ENCODE results near the gene AVPR2.

The AVPR2 gene

DNA sequence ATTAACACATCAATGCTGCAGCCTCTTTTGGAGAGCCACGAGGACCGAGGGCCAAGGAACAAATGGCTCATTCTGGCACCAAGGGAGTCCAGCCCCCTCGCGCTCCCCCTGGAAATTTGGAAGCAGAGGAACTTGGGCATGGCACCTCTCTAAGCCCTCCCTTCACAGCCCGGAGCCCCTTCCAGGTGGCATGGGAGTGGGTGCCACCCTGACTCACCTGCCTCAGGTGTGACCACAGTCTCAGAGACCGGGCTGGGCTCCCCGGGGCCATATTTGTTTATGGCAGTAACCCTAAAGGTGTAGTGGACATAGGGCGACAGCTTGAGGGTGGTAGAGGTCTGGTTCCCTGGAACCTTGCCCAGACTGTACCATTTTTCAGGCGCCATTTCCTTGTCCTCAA, 37.3 kb upstream of the AVPR2 start:
- no peak for TF ChIP-seq POLR2A (IDR thresholded peaks at IDR 0.05; ENCODE audit: low read depth, low read length)
- FAIRE-seq (no peak), DNase-seq (ENCODE audit: insufficient read length, low spot score) (no peak)

DNA sequence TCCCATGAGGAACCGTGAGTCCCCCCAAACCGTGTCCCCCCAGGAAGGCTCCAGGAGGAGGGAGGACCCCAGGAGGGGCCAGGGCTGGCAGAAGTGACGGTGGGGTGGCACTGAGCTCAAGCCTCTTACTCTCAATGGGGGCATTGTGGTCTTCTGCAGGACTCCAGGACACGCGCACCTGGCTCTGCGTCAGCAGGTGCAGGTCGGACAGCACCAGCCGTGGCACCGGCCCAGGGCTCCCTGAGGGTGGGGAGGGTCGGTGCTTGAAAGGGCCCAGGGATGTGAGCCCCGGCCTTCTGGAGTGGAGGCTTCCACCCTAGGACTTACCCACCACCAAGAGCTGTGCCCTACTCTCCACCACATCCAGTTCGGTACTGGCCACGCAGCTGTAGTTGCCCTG, 36.8 kb upstream of the AVPR2 start:
- no peak for DNase-seq (ENCODE audit: insufficient read length, low spot score)
- no peak for FAIRE-seq
- TF ChIP-seq POLR2A (IDR thresholded peaks at IDR 0.05; ENCODE audit: low read depth, low read length): no peak

DNA sequence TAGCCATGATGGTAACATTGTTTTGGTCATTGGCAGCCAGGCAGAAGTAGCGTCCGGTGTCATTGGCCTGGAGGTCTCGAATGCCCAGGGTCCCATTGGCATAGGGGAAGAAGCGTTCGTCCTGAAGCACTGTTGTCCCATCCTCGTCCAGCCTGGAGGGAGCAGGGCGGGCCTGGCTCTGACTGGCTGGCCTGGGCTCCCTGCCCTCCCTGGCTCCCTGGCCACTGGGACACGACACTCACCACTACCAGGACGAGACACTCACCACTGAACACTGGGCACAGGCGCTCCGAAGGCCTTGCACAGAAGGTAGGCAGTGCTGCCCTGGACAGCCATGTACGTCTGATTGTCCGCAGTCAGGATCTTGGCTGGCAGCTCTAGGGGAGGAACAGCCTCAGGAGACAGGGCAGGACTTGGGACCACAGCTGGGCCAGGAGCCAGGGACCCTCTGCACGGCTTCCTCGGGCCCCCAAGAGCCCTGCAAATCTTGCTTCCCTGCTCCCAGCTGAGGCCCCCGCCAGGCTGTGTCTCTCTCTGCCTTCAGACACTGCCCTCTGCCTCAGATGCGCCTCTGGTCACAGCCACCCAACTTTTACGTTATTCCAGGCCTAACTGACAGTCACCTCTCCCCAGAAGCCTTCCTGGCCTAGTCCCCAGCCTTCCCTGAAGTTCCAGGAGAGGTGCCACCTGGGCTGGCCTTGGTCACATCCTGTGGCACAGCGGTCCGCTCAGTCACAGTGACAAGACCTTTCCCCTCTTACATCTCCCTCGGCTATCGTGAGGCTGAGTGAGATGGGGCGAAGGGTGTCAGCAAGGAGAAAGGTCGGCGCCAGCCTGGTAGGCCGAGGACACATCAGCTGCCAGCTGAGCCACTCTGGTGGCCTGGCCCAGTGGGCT, 35.6 kb upstream of the AVPR2 start:
- no peak for TF ChIP-seq POLR2A (IDR thresholded peaks at IDR 0.05; ENCODE audit: low read depth, low read length)
- FAIRE-seq (no peak), DNase-seq (ENCODE audit: insufficient read length, low spot score) (no peak)

DNA sequence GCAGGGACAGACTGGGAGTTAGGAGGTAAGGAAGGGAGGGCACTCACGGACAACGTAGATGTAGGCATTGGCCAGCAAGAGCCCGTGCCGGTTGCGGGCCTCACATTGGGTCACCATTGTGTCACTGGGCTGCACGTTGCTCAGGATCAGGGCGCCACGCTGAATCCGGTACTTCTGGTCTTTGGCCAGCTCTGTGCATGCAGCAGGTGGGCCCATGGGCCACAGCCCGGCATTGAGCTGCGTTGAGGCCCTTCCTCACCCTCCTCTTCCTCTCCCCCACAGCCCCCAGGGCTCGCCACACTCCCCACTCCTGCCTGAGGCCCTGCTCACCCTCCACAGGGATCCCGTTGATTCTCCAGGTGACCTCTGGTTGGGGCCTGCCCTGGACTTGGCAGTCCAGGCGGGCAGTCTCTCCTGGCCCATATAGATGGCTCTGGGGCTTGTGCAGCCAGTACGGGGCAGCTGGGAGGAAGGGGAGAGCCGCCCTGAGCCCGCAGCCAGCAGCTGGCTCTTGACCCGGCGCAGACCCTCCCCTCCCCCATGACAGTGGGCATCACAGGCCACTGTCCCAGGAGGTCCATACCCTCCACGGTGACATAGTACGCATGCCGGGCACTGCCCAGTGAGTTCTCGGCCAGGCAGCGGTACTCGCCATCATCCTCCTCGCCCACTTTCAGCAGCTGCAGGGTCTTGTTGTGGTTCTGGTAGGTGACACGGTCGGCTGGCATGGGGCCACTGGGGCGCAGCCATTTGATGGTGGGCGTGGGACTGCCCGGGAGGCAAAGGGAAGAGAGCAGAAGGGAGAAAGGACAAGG, 34.8 kb upstream of the AVPR2 start:
- FAIRE-seq (no peak), DNase-seq (ENCODE audit: insufficient read length, low spot score) (no peak)
- TF ChIP-seq POLR2A (IDR thresholded peaks at IDR 0.05; ENCODE audit: low read depth, low read length): no peak

DNA sequence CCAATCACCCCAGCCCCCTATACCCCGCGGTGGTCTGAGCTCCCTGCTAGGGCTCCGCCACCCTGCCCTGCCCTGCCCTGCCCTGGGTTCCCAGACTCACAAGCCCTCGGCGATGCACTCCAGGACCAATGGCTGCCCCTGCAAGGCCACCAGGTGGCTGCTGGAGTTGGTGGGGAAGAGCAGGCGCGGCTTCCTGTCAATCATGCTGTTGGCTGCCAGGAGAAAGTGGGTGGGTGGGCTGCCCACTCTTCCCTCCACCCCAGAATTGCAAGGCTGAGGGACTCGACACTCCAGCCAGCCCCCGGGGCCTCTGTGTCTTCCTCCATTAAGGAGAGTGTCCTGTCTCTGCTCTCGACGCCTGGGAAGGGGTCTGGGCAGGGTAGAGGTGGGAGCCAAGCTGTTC, 34.2 kb upstream of the AVPR2 start:
- FAIRE-seq (no peak), DNase-seq (ENCODE audit: insufficient read length, low spot score) (no peak)

DNA sequence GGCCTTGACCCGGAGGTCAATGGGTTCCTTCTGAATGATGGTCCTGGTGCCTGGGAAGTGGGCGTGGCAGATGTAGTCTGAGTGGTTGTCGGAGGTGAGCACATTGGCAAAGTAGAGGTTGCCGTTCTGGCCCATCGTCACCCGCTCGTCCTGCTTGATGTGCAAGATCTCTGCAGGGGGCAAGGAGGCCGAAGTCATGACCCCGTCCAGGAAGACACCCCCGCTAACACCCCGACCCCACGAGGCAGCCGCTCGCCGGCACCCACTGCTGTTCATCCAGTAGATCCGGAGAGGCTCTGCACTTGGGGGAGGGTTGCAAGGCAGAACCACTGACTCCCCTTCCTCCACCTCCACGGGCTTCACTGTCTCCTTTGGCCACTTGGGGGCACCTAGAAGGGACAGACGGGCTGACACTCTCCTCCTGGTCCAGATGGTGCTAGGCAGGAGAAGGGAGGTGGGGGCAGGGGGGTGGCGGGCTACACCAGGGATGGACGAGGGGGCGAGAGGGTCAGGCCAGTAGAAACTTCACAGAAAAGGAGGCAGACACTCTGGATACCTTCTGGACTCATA, 33.6 kb upstream of the AVPR2 start:
- DNase-seq (ENCODE audit: insufficient read length, low spot score) (no peak), FAIRE-seq (no peak)
- no peak for TF ChIP-seq POLR2A (IDR thresholded peaks at IDR 0.05; ENCODE audit: low read depth, low read length)

More for the DNA sequence above, 34.2 kb upstream of the AVPR2 start:
- TF ChIP-seq POLR2A (IDR thresholded peaks at IDR 0.05; ENCODE audit: low read depth, low read length): no peak

DNA sequence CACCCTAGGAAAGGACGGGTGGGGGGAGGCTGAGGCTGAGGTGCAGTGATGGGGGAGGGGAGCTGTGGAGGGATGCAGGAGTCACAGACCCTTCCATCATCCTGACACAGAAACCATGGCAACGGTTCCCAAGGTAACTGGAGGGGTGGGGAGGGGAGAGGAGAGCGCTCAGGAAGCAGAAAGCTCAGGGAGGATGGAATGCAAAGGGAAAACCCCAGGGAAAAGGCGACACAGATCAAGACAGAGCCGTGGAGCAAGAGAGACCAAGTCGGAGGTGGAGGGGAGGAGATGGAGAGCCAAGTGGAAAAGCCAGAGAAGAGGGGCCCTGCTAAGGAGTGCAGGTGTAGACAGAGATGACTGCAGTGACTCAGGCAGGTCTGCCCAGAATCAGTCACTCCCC, 33.0 kb upstream of the AVPR2 start:
- DNase-seq (ENCODE audit: insufficient read length, low spot score): no peak
- no peak for TF ChIP-seq POLR2A (IDR thresholded peaks at IDR 0.05; ENCODE audit: low read depth, low read length)
- FAIRE-seq: no peak

DNA sequence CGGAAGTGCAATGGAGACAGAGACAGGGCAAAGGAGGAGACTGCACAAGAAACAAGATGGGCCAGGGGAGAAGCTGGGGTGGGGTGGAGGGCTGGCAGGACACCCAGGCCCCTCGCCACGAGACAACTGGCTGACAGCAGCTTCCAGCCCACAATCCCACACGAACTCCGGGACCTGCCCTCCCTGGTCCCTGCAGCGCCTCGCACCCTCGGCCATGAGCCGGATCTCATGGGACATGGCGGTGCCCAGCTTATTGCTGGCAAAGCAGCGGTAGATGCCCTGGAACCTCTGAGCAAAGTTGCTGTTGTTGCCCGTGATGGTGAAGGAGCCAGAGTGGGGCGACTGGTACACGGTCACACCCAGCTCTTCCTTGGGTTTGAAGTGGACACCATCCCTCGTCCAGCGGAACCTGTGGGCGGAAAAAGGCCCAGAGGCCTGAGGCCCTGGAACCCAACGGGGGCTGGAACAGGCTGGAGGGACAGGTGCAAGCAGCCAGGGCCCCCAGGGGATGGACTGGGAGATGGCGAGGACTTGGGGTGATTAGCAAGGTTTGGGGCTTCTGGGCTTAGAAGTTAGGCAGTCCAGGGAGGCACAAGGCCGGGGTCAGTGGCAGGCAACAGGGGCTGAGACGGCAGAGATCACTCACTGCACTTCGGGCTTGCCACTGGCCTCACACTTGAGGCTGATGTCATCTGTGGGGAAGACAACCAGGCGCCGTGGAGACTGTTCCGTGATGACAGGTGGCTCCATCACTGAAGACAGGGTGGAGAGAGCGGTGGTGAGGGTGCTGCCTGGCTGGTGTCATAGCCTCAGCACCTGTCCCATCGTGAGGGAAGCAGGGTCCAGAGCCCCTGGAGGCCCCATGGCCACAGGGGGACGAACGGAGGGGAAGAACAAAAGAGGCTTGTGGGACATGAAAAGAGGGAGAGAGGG, 32.3 kb upstream of the AVPR2 start:
- DNase-seq (ENCODE audit: insufficient read length, low spot score): no peak
- TF ChIP-seq POLR2A (IDR thresholded peaks at IDR 0.05; ENCODE audit: low read depth, low read length): no peak

DNA sequence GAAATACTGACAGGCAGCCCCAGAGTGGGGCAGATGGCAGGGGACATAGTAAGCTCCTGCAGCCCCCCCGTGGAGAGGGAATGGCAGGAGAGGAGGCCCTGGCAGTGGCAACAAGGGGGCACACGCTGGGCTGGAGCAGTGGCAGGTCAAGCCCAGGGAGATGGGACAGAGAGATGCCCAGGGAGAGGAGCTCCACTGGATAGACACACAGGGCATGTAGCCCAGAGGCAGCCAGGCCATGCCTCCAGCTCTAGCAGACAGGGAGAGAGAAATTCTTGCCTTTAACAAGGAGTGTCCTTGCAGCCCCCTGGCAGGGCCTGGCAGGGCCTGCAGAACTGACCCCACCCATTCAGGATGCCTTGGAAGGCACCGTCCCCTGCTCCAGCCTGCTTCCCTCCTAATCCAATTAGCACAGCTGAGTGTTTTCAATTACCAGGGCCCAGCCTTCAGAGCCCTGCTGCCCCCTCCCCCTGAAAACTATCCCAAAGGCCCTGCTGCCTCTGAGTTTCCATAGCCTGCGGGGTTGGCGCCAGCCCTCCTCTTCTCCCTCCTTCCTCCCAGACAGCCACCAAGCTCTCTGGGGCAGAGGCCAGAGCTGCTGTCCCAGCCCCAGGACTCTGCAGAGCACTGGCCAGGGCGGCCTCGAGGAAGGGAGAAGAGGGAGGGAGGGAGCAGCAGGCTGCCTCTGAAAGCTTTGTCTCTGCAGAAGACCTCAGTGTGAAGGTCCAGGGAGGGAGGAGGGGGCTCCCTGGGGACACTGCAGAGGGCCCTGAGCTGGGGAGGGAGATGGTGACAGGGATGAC, 31.0 kb upstream of the AVPR2 start:
- no peak for FAIRE-seq
- DNase-seq (ENCODE audit: insufficient read length, low spot score): no peak
- no peak for TF ChIP-seq POLR2A (IDR thresholded peaks at IDR 0.05; ENCODE audit: low read depth, low read length)

More for the DNA sequence above, 32.3 kb upstream of the AVPR2 start:
- FAIRE-seq: no peak

DNA sequence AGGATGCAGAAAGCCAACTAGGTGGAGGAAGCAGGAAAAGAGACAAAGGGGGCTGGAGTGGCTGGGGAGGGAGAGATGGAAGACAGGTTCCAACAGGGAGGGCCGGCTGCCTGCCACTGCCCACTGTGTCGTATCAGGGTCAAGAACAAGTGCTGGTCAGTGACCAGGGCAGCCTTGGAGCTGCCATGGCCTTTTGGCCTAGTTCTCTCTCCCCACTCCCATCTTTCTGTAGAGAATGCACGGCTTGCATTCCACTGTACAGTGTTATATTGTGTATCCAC, 30.4 kb upstream of the AVPR2 start:
- FAIRE-seq (no peak), DNase-seq (ENCODE audit: insufficient read length, low spot score) (no peak)
- no peak for TF ChIP-seq POLR2A (IDR thresholded peaks at IDR 0.05; ENCODE audit: low read depth, low read length)

DNA sequence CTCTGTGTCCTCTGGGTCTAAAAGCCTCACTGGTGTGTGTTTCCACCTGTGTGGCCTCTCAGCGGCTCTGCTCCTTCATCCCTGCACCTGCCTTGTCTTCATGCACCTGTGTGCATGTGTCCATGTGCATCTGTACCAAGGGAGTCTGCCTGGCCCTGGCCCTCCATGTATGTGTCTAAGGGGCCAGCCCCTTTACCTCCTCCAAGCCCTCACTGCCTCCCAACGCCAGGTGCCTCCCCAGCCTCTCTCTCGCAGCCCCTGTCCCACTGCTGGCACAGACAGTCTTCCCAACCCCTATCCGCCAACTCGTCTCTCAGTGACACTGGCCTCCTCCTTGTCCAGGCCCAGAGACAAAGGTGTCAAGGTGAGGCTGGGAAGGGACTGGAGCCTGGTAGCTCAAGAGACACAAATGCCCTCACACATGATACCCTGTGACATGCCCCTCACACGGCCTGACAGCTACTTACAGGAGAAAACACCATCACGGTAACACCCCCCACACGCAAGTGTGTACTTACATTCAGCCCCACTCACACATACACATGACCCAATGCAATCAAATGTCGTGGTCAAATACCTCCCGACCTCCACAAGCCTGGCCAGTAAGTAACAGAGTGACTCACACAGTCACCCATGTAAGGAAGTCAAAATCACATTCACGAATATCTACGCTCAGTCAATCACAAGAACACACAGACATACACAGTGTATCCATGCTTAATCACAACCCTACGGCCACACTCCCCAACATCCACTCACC, 29.9 kb upstream of the AVPR2 start:
- DNase-seq (ENCODE audit: insufficient read length, low spot score): no peak
- no peak for TF ChIP-seq POLR2A (IDR thresholded peaks at IDR 0.05; ENCODE audit: low read depth, low read length)
- peak; percentile 20 for FAIRE-seq

Measured in H54 (cell line).